DOHH2 (cell line): ENCODE data around the gene GCA.

ENCODE experiments used
- EZH2phosphoT487 ChIP-seq: fragments of 200-600 bp; sonication (generic); IDR thresholded peaks from 2 replicates; pipeline ENCODE4 v1.6.1; 2017; ENCODE audit warnings: borderline replicate concordance, mild to moderate bottlenecking, antibody characterized with exemption, low read length, moderate library complexity, mixed read lengths
- TF ChIP-seq, protein P1 (sequence below): fragments of 200-600 bp; sonication (generic); IDR thresholded peaks from one replicate; pipeline ENCODE4 v1.5.1; 2014; ENCODE audit warnings: antibody characterized with exemption, mild to moderate bottlenecking, low read depth, low read length; ENCODE audit not compliant: poor library complexity, severe bottlenecking

DNA sequence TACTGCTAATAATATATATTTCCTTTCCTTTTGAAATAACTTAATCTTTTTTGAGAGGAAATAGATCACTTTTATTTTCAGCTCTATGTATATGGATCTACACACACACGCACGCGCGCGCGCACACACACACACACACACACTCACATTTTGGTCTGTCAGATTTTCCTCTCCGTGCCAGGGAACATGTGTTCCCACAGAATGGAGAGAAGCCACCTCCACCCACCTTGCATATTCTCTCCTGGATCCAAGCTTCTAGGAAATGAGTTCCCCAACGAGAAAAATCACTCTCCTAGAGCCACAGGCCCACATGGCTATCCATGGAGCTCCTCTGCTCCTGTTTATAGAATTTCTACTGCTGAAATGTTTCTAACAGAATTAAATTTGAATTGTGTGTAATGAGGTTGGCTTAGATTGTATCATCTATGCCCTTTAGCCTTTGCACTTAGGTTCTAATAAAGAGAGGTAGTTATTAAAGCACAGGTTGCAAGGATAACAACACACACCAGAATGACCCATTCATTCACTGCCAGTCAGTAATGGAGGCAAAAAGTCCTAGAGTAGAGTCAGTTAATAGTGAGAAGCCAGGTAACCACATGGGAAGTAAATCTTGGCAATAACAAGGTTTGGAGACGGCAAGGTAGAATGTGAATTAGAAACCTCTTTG is 45.1 kb upstream of the GCA start:
- TF ChIP-seq, protein P1, sequence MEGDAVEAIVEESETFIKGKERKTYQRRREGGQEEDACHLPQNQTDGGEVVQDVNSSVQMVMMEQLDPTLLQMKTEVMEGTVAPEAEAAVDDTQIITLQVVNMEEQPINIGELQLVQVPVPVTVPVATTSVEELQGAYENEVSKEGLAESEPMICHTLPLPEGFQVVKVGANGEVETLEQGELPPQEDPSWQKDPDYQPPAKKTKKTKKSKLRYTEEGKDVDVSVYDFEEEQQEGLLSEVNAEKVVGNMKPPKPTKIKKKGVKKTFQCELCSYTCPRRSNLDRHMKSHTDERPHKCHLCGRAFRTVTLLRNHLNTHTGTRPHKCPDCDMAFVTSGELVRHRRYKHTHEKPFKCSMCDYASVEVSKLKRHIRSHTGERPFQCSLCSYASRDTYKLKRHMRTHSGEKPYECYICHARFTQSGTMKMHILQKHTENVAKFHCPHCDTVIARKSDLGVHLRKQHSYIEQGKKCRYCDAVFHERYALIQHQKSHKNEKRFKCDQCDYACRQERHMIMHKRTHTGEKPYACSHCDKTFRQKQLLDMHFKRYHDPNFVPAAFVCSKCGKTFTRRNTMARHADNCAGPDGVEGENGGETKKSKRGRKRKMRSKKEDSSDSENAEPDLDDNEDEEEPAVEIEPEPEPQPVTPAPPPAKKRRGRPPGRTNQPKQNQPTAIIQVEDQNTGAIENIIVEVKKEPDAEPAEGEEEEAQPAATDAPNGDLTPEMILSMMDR: no peak
- no peak for TF ChIP-seq EZH2phosphoT487
